IMR-90 (cell line): ENCODE results near the gene TGDS.

Experiments used
- BHLHE40 ChIP-seq: fragments of 150-350 bp; IDR thresholded peaks from 2 replicates; pipeline ENCODE4 v1.6.1; 2016; ENCODE audit warnings: mild to moderate bottlenecking, low read depth, low read length
- MAFK ChIP-seq: IDR thresholded peaks from 2 replicates; pipeline ENCODE4 v1.6.1; 2012; ENCODE audit warnings: low read depth, low read length, improper control_type of control experiment
- MXI1 ChIP-seq: IDR thresholded peaks from 2 replicates; pipeline ENCODE4 v1.6.1; 2012; ENCODE audit warnings: low read depth, mild to moderate bottlenecking, low read length, moderate library complexity, borderline replicate concordance
- POLR2A ChIP-seq: IDR thresholded peaks from 2 replicates; pipeline ENCODE4 v1.6.1; 2012; ENCODE audit warnings: mild to moderate bottlenecking, low read depth, low read length
- TF ChIP-seq, protein P1 (sequence below): conservative IDR thresholded peaks from 2 replicates; pipeline ENCODE4 v1.5.1; 2012; ENCODE audit warnings: mild to moderate bottlenecking, low read depth, low read length, improper control_type of control experiment

DNA sequence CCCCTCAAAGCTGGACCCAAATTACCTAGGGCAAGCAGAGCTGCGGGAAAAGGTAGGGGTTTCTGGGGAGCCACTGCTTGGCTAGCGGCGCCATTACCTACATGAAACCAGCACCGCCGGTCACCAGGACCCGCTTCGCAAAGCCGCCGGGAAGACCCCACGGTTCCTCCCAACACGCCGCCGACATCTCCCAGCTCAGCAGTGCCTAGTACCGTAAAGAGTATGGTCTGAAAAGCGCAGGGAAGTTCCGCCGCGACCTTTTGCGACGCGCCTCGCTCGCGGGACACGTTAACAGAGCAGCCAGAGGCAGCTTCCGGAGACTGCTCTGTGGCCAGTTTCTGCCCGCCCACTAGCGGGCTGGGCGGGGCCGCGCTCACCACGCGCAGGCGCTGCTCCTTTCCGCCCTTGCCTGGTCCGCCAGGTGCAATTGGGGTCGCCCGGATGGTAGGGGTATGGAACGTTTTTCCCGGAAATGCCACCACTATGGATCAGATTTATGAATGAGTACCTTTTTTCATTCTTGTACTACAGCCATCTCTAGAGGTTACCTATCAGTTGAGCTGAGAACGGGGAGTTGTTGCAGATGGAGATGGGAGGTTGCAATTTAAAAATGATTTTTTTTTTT lies at the start of gene TGDS:
- TF ChIP-seq, protein P1, sequence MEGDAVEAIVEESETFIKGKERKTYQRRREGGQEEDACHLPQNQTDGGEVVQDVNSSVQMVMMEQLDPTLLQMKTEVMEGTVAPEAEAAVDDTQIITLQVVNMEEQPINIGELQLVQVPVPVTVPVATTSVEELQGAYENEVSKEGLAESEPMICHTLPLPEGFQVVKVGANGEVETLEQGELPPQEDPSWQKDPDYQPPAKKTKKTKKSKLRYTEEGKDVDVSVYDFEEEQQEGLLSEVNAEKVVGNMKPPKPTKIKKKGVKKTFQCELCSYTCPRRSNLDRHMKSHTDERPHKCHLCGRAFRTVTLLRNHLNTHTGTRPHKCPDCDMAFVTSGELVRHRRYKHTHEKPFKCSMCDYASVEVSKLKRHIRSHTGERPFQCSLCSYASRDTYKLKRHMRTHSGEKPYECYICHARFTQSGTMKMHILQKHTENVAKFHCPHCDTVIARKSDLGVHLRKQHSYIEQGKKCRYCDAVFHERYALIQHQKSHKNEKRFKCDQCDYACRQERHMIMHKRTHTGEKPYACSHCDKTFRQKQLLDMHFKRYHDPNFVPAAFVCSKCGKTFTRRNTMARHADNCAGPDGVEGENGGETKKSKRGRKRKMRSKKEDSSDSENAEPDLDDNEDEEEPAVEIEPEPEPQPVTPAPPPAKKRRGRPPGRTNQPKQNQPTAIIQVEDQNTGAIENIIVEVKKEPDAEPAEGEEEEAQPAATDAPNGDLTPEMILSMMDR, result no peak
- no peak for TF ChIP-seq BHLHE40
- no peak for TF ChIP-seq MAFK
- peak; percentile 60 for TF ChIP-seq MXI1
- peak; percentile 75; the same call in 1 of the 2 replicates for TF ChIP-seq POLR2A
